Natural killer cell (primary cell): ENCODE data around the gene INPP5K. TPM values are rescaled to one million over a fixed set of nuclear protein-coding genes. Genes with fewer than 3 reads are reported as not detected.

Experiments used
- ATAC-seq, 3 donors: fragments of 150-1000 bp in 2 of 3; fragments of 200-7000 bp in 1 of 3; cut with Tn5 transposase; 1 replicate in 1 of 3; 2 replicates in 2 of 3; pipeline ENCODE4 v1.10.0; 2021; ENCODE audit warnings: mild to moderate bottlenecking in 2 of 3, moderate library complexity in 2 of 3
- DNase-seq, 2 donors: peaks; one replicate each; pipeline versions ENCODE4 v3.0.0 to v3.0.0-alpha.2; 2013 to 2021; ENCODE audit warnings: mixed read lengths in 1 of 2
- H3K27ac ChIP-seq: one replicate; pipeline ENCODE4 v1.5.1; 2013; ENCODE audit warnings: mild to moderate bottlenecking, low read length
- H3K27me3 ChIP-seq: one replicate; pipeline ENCODE4 v1.6.1; 2013; ENCODE audit warnings: low read length; ENCODE audit not compliant: control insufficient read depth, insufficient read depth
- H3K36me3 ChIP-seq: one replicate; pipeline ENCODE4 v1.6.1; 2013; ENCODE audit warnings: low read length; ENCODE audit not compliant: control insufficient read depth, insufficient read depth
- H3K4me1 ChIP-seq: one replicate; pipeline ENCODE4 v1.6.1; 2013; ENCODE audit warnings: low read length; ENCODE audit not compliant: control insufficient read depth, insufficient read depth
- H3K4me3 ChIP-seq: one replicate; pipeline ENCODE4 v1.5.1; 2013; ENCODE audit warnings: low read length
- H3K9me3 ChIP-seq: one replicate; pipeline ENCODE4 v1.6.1; 2013; ENCODE audit warnings: low read length; ENCODE audit not compliant: control insufficient read depth, insufficient read depth
- H3K27ac Mint-ChIP-seq, 2 donors: one replicate each; pipeline ENCODE4 v1.8.0; 2022; ENCODE audit warnings: mild to moderate bottlenecking in 2 of 2, mixed read lengths in 2 of 2, moderate library complexity in 1 of 2
- H3K27me3 Mint-ChIP-seq, 2 donors: one replicate each; pipeline ENCODE4 v1.8.0; 2022; ENCODE audit warnings: low read depth in 2 of 2, mixed read lengths in 2 of 2
- H3K36me3 Mint-ChIP-seq: one replicate; pipeline ENCODE4 v1.8.0; 2022; ENCODE audit warnings: mixed read lengths
- H3K4me1 Mint-ChIP-seq, 2 donors: one replicate each; pipeline ENCODE4 v1.8.0; 2022; ENCODE audit warnings: mixed read lengths in 2 of 2
- H3K4me3 Mint-ChIP-seq: one replicate; pipeline ENCODE4 v1.8.0; 2022; ENCODE audit warnings: mild to moderate bottlenecking, moderate library complexity, mixed read lengths
- H3K9me3 Mint-ChIP-seq, 2 donors: one replicate each; pipeline ENCODE4 v1.8.0; 2022; ENCODE audit warnings: mixed read lengths in 2 of 2
- CTCF ChIP-seq: fragments of 200-600 bp; IDR thresholded peaks from one replicate; pipeline ENCODE4 v1.8.0; 2022; ENCODE audit warnings: antibody characterized with exemption
- WGBS: methylation state at CpG from one replicate; pipeline ENCODE4 v1.1.7; 2013; ENCODE audit warnings: missing lambda C conversion rate; ENCODE audit not compliant: insufficient coverage; 5-methylcytosine and 5-hydroxymethylcytosine counted together
- intact Hi-C: fragments of 100-400 bp; cut with micrococcal nuclease; formaldehyde crosslinking; loops from one replicate; pipeline ENCODE4 v1.14.2; 2022
- total RNA-seq, 4 donors: library from RNA; stranded (reverse); fragments of 120-200 nt in 1 of 4; gene quantifications; one replicate each; pipeline versions ENCODE4 v1.2.3 to v1.2.4, GENCODE V29; 2013 to 2022

Gene INPP5K
- total RNA-seq, 3 donors from 2014 or later (not counting 1 experiment from before 2014, with no cell fraction given), result 278 to 317 (median 292) TPM

GRCh38 chr17:1492249-1493206 is 23.9 kb downstream of the INPP5K start, which contains the start of gene MYO1C:
Gene MYO1C, minus strand, starts transcription at chr17:1492686. Its CDS starts 199 bp downstream, at chr17:1492487.
- WGBS, result 72% methylated on average over 34 of the region's 35 CpGs
- no peak within 1 kb of the TSS for H3K27ac ChIP-seq
- no peaks in the 10 kb centered on the region for H3K9me3 ChIP-seq
- Mint-ChIP-seq H3K4me3 (peak within 1 kb of the TSS; percentile 81), H3K9me3 (no peaks in the 10 kb centered on the region), H3K27me3 (no peaks in the 10 kb centered on the region), H3K36me3 (no peaks in the 10 kb centered on the region), H3K4me1 (peaks cover 6 to 30% of the 10 kb centered on the region in 2 donors), H3K27ac (peak within 1 kb of the TSS in 1 of 2 donors; percentile 76)
- TF ChIP-seq CTCF, result no peak
- intact Hi-C loops, result loop anchor here (5.0 kb wide), 1 partner anchor 35 kb away; the partner anchor contains the start of gene CRK
- peak in 1 of 2 donors; percentile 35 for DNase-seq
- no peak for ATAC-seq
- peaks cover 11% of the 10 kb centered on the region for H3K27me3 ChIP-seq
- peaks cover 41% of the 10 kb centered on the region for H3K4me1 ChIP-seq
- peaks cover 19% of the 10 kb centered on the region for H3K36me3 ChIP-seq
- H3K4me3 ChIP-seq, result peak within 1 kb of the TSS; percentile 18

GRCh38 chr17:1491443-1492248 is 24.8 kb downstream of the INPP5K start:
- Histone ChIP-seq H3K9me3 (no peaks in the 10 kb centered on the region), H3K36me3 (peaks cover 17% of the 10 kb centered on the region), H3K27me3 (peaks cover 11% of the 10 kb centered on the region), H3K4me3 (peak overlapping the region; percentile 48), H3K27ac (peak overlapping the region; percentile 21), H3K4me1 (peaks cover 50% of the 10 kb centered on the region)
- DNase-seq (peak; percentile 49 to 64), ATAC-seq (peak; percentile 62 to 80 (median 68))
- H3K27me3 Mint-ChIP-seq, result no peaks in the 10 kb centered on the region
- peak overlapping the region; percentile 81 for H3K4me3 Mint-ChIP-seq
- peaks cover 6 to 38% of the 10 kb centered on the region in 2 donors for H3K4me1 Mint-ChIP-seq
- TF ChIP-seq CTCF, result no peak
- H3K36me3 Mint-ChIP-seq, result no peaks in the 10 kb centered on the region
- peak overlapping the region in 1 of 2 donors; percentile 76 for H3K27ac Mint-ChIP-seq
- intact Hi-C loops, result loop anchor here (5.0 kb wide), 1 partner anchor 34 kb away; the partner anchor contains the start of gene CRK
- no peaks in the 10 kb centered on the region for H3K9me3 Mint-ChIP-seq
- WGBS, result 2% methylated on average over 94 of the region's 94 CpGs

- Mint-ChIP-seq H3K4me1 (peaks cover 6 to 41% of the 10 kb centered on the region in 2 donors), H3K36me3 (no peaks in the 10 kb centered on the region), H3K4me3 (peak overlapping the region; percentile 74), H3K9me3 (no peaks in the 10 kb centered on the region), H3K27me3 (no peaks in the 10 kb centered on the region), H3K27ac (no peak overlapping the region)
- peaks cover 15% of the 10 kb centered on the region for H3K27me3 ChIP-seq
- DNase-seq, result peak; percentile 48 to 74
- H3K27ac ChIP-seq, result peak overlapping the region; percentile 21
- no peaks in the 10 kb centered on the region for H3K9me3 ChIP-seq
- H3K4me1 ChIP-seq, result peaks cover 58% of the 10 kb centered on the region
- no peak for TF ChIP-seq CTCF
- 1% methylated on average over 52 of the region's 52 CpGs for WGBS
- ATAC-seq, result peak; percentile 48 to 76 (median 59)
- intact Hi-C loops, result loop anchor here (5.0 kb wide), 1 partner anchor 34 kb away; the partner anchor contains the start of gene CRK
- peak overlapping the region; percentile 48 for H3K4me3 ChIP-seq
- peaks cover 8% of the 10 kb centered on the region for H3K36me3 ChIP-seq
These were observed 25.6 kb downstream of the INPP5K start for GRCh38 chr17:1490643-1491442.
